K562 (cell line): ENCODE measurements around the gene PRCD. TPM values are rescaled to one million over a fixed set of nuclear protein-coding genes. Genes with fewer than 3 reads are reported as not detected.
A peak's percentile ranks its signal among the peaks of the same experiment; 100 is the strongest.

Experiments
- BACH1 ChIP-seq: fragments of 200-800 bp; sonication (Bioruptor generic); IDR thresholded peaks from 2 replicates; pipeline ENCODE4 v1.6.1; 2016; ENCODE audit warnings: missing genetic modification characterization, missing compliant biosample characterization
- BRCA1 ChIP-seq, 2 experiments: fragments of 450-650 bp in 1 of 2; sonication (generic) in 1 of 2; formaldehyde crosslinking in 1 of 2; IDR thresholded peaks; 2 replicates each; pipeline versions ENCODE4 v1.5.0 to v1.6.1; 2017 to 2020; ENCODE audit warnings: mild to moderate bottlenecking in 1 of 2, missing genetic modification reagents in 1 of 2
- COPS2 ChIP-seq: fragments of 450-650 bp; conservative IDR thresholded peaks from 2 replicates; pipeline ENCODE4 v1.6.1; 2016; ENCODE audit warnings: mild to moderate bottlenecking, moderate library complexity
- CTCFL ChIP-seq: IDR thresholded peaks from 2 replicates; pipeline ENCODE4 v1.6.1; 2011; ENCODE audit warnings: borderline replicate concordance, low read depth, mild to moderate bottlenecking, moderate library complexity, low read length; ENCODE audit not compliant: insufficient read depth, poor library complexity, severe bottlenecking
- E2F4 ChIP-seq: sonication (generic); formaldehyde crosslinking; IDR thresholded peaks from 2 replicates; pipeline ENCODE4 v1.8.0; 2022; ENCODE audit warnings: mild to moderate bottlenecking, low read depth, missing genetic modification reagents
- EGR1 ChIP-seq: fragments of 450-650 bp; conservative IDR thresholded peaks from 2 replicates; pipeline ENCODE4 v1.6.1; 2017; ENCODE audit warnings: mild to moderate bottlenecking
- HOXB6 ChIP-seq: fragments of 250-450 bp; sonication (Bioruptor Pico); IDR thresholded peaks from 2 replicates; pipeline ENCODE4 v1.5.1; 2022; ENCODE audit warnings: mild to moderate bottlenecking, borderline replicate concordance
- KAT7 ChIP-seq: sonication (generic); formaldehyde crosslinking; IDR thresholded peaks from 2 replicates; pipeline ENCODE4 v1.8.0; 2022; ENCODE audit warnings: missing genetic modification reagents, mild to moderate bottlenecking, borderline replicate concordance
- KLF16 ChIP-seq: IDR thresholded peaks from 2 replicates; pipeline ENCODE4 v1.6.1; 2016; ENCODE audit warnings: antibody characterized with exemption
- MCM2 ChIP-seq: fragments of 450-650 bp; IDR thresholded peaks from 2 replicates; pipeline ENCODE4 v1.6.1; 2017; ENCODE audit warnings: low read depth, mild to moderate bottlenecking
- MITF ChIP-seq: IDR thresholded peaks from 2 replicates; pipeline ENCODE4 v1.6.1; 2014; ENCODE audit warnings: antibody characterized with exemption
- RERE ChIP-seq: sonication (generic); formaldehyde crosslinking; IDR thresholded peaks from 2 replicates; pipeline ENCODE4 v1.8.0; 2023; ENCODE audit warnings: missing genetic modification reagents, mild to moderate bottlenecking, borderline replicate concordance
- RNF2 ChIP-seq: sonication (generic); IDR thresholded peaks from 2 replicates; pipeline ENCODE4 v1.6.1; 2016
- SREBF1 ChIP-seq: fragments of 150-350 bp; IDR thresholded peaks from 2 replicates; pipeline ENCODE4 v1.6.1; 2014; ENCODE audit warnings: antibody characterized with exemption, low read depth, low read length, borderline replicate concordance
- TAF9B ChIP-seq: fragments of 450-650 bp; IDR thresholded peaks from 2 replicates; pipeline ENCODE4 v1.6.1; 2018; ENCODE audit warnings: mild to moderate bottlenecking; ENCODE audit not compliant: partially characterized antibody
- ZNF184 ChIP-seq: sonication (generic); formaldehyde crosslinking; IDR thresholded peaks from 2 replicates; pipeline ENCODE4 v1.5.0; 2020; ENCODE audit warnings: missing genetic modification reagents
- polyA plus RNA-seq, 8 experiments: library from polyadenylated mRNA; depleted of rRNA in 4 of 8; stranded (reverse) in 5 of 8; unstranded in 3 of 8; fragments of >200 nt; fragmentation: Nextera tagmentation in 2 of 8; fragmentation: Illumina TruSeq in 1 of 8; extraction: Ambion mirVana in 2 of 8; extraction: Trizol in 1 of 8; gene quantifications; 2 replicates each; pipeline versions ENCODE4 v1.2.1 to v1.2.3, GENCODE V29; 2011 to 2014; ENCODE audit warnings: inconsistent platforms in 1 of 8, missing spikeins in 1 of 8
- total RNA-seq, 7 experiments: library from RNA; depleted of rRNA in 6 of 7; stranded (reverse); fragments of >200 nt in 6 of 7; fragmentation: Illumina TruSeq in 2 of 7; extraction: Trizol in 2 of 7; gene quantifications; 2 replicates each; pipeline versions ENCODE4 v1.2.1 to v1.2.3, GENCODE V29; 2011 to 2021; ENCODE audit warnings: low replicate concordance in 1 of 7

PRCD gene
- total and polyA plus RNA-seq, 9 of the 15 experiments (the other 6 are each of a cell fraction or from before 2014, with no cell fraction given), result 0.20 to 0.25 (median 0.21) TPM; not detected in 6

GRCh38 chr17:76523084-76524037, 16.5 kb upstream of the PRCD start (continued):
- TF ChIP-seq RERE (CRISPR knock-in tag) (no peak), TAF9B (no peak), CTCFL (no peak), SREBF1 (no peak), E2F4 (no peak), BRCA1 (IDR thresholded peaks at IDR 0.05) (no peak), BRCA1 (CRISPR knock-in tag; IDR thresholded peaks at IDR 0.05) (0 out of 2 replicates have a peak, but pooled peaks have one; percentile 10), BACH1 (tag) (no peak), ZNF184 (CRISPR knock-in tag) (no peak), HOXB6 (CRISPR knock-in tag) (no peak), KAT7 (CRISPR knock-in tag) (no peak), COPS2 (no peak), MCM2 (no peak), EGR1 (no peak), KLF16 (0 out of 2 replicates have a peak, but pooled peaks have one; percentile 25), RNF2 (no peak), MITF (no peak)
